Panc1 (cell line): Measurements from ENCODE around the gene ZNF681. TPM values are rescaled to one million over a fixed set of nuclear protein-coding genes. Genes with fewer than 3 reads are reported as not detected.
A peak's percentile ranks its signal among the peaks of the same experiment; 100 is the strongest.
"Not testable (repeated sequence)": the region's sequence is repeated elsewhere in the genome, so short reads cannot be mapped to it uniquely, and the experiment has no call there.

Experiments
- ATAC-seq: fragments of 200-7000 bp; cut with Tn5 transposase; 2 replicates; pipeline ENCODE4 v1.9.1; 2020; ENCODE audit warnings: mild to moderate bottlenecking, moderate library complexity
- BruUV-seq: library from RNA; stranded (reverse); fragments of 400-500 nt; replicated peaks from 2 replicates; lab custom pipeline; 2021; lab: Mats Ljungman, UMichigan
- CTCF ChIA-PET: fragments of 300-600 bp; sonication (Branson Sonifier 250); formaldehyde crosslinking; loops from one replicate; lab custom pipeline; 2022; ENCODE audit warnings: antibody characterized with exemption; lab: Charles Lee
- POLR2A ChIA-PET: fragments of 300-600 bp; sonication (Branson Sonifier 250); formaldehyde crosslinking; loops from one replicate; lab custom pipeline; 2022; ENCODE audit warnings: antibody characterized with exemption; lab: Charles Lee
- DNase-seq: peaks from one replicate; pipeline ENCODE4 v3.0.0-alpha.2; 2010; ENCODE audit warnings: low read depth, low spot score
- H3K27ac ChIP-seq: 2 replicates; pipeline ENCODE4 v1.5.1; 2011; ENCODE audit warnings: mild to moderate bottlenecking, low read length, inconsistent platforms
- H3K27me3 ChIP-seq: fragments of 200-500 bp; sonication (Bioruptor generic); 2 replicates; pipeline ENCODE4 v1.6.0; 2014; ENCODE audit warnings: low read length, inconsistent platforms; ENCODE audit not compliant: control insufficient read depth, insufficient read depth
- H3K36me3 ChIP-seq: fragments of 200-500 bp; sonication (Bioruptor generic); 2 replicates; pipeline ENCODE4 v1.5.1; 2014; ENCODE audit warnings: inconsistent platforms, mild to moderate bottlenecking, low read length, moderate library complexity; ENCODE audit not compliant: control insufficient read depth, insufficient read depth
- H3K4me1 ChIP-seq: 2 replicates; pipeline ENCODE4 v1.5.1; 2011; ENCODE audit warnings: inconsistent platforms, mild to moderate bottlenecking, low read length, moderate library complexity; ENCODE audit not compliant: control insufficient read depth, insufficient read depth
- H3K4me3 ChIP-seq, 2 experiments: 2 replicates each; pipeline ENCODE4 v1.5.1; 2011 to 2012; ENCODE audit warnings: low read depth in 2 of 2, low read length in 2 of 2, mild to moderate bottlenecking in 2 of 2, inconsistent platforms in 1 of 2, moderate library complexity in 1 of 2
- H3K9me3 ChIP-seq: fragments of 200-500 bp; sonication (Bioruptor generic); 2 replicates; pipeline ENCODE4 v1.5.1; 2014; ENCODE audit warnings: low read depth, mild to moderate bottlenecking, inconsistent platforms, low read length, moderate library complexity; ENCODE audit not compliant: control insufficient read depth, insufficient read depth
- POLR2AphosphoS5 ChIP-seq: IDR thresholded peaks from 2 replicates; pipeline ENCODE4 v1.6.1; 2012; ENCODE audit warnings: mild to moderate bottlenecking, low read depth, low read length, moderate library complexity
- SIN3A ChIP-seq: IDR thresholded peaks from 2 replicates; pipeline ENCODE4 v1.6.1; 2012; ENCODE audit warnings: low read depth, mild to moderate bottlenecking, low read length, moderate library complexity, borderline replicate concordance; ENCODE audit not compliant: insufficient read depth
- TCF7L2 ChIP-seq: IDR thresholded peaks from 2 replicates; pipeline ENCODE4 v1.6.1; 2011; ENCODE audit warnings: mild to moderate bottlenecking, low read depth, low read length, inconsistent platforms
- in situ Hi-C: cut with HindIII; loops from 2 replicates; pipeline ENCODE4 v1.10.0; 2016; ENCODE audit warnings: low sequenced_read_pairs, low pct_unique_long_range_greater_than_20kb
- intact Hi-C: fragments of 100-400 bp; cut with micrococcal nuclease; formaldehyde crosslinking; loops from one replicate; pipeline ENCODE4 v1.10.0; 2022; ENCODE audit not compliant: unreplicated experiment
- total RNA-seq: library from RNA; stranded (reverse); gene quantifications from one replicate; pipeline ENCODE4 v1.2.1, GENCODE V29; 2021; ENCODE audit not compliant: unreplicated experiment
- TF ChIP-seq, protein P1 (sequence below): fragments of 450-650 bp; IDR thresholded peaks from 2 replicates; pipeline ENCODE4 v1.5.1; 2017; ENCODE audit warnings: mild to moderate bottlenecking
- TF ChIP-seq, protein P2 (sequence below), 2 experiments: IDR thresholded peaks; 2 replicates each; pipeline ENCODE4 v1.6.1; 2011 to 2012; ENCODE audit warnings: low read depth in 2 of 2, control low read depth in 1 of 2, low read length in 1 of 2, mild to moderate bottlenecking in 1 of 2, moderate library complexity in 1 of 2; ENCODE audit not compliant: insufficient read depth in 1 of 2

ZNF681 gene
- total RNA-seq, 1 experiment from 2014 or later: 2.0 TPM

DNA sequence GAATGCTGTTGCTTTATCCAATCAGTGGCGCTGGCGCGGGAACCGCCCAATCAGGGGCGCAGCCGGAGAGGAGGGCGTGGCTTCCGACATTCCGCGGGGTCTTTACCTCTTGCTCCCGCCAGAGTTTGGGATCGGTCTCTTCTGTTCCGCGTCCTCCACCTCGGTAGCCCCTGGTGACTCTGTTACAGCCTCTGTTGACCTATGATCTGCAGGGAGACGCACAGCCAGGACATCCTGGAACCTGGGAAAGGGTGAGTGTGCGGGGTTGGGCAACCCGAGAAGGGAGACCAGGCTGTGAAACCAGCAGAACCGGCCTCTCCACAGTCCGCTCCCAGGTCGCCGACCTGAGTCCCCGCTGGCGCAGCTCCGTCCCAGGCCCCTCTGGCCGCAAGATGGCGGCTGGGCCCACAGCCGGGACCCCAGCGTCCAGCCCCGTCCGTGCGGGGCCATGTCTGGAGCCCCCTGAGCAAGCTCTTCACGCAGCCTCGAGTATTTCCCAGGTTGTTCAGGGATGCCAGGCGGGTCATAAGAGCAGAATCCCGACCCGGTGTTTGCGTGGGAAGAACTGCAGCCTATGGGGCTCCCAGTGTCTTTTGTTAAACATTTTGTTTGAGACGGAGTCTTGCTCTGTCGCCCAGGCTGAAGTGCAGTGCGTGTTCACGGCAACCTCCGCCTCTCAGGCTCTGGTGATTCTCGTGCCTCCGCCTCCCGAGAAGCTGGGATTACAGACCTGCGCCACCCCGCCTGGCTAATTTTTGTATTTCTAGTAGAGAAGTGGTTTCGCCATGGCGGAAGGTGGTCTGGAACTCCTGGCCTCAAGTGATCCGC, 4.4 kb upstream of the ZNF681 start:
- Histone ChIP-seq H3K4me1 (0 out of 2 replicates have a peak, but pooled peaks cover 2% of the 10 kb centered on the region), H3K27me3 (no peaks in the 10 kb centered on the region), H3K36me3 (no peaks in the 10 kb centered on the region), H3K27ac (peak overlapping the region; percentile 85), H3K4me3 (peak overlapping the region; percentile 76 to 80), H3K9me3 (no peaks in the 10 kb centered on the region)
- TF ChIP-seq, protein P1, sequence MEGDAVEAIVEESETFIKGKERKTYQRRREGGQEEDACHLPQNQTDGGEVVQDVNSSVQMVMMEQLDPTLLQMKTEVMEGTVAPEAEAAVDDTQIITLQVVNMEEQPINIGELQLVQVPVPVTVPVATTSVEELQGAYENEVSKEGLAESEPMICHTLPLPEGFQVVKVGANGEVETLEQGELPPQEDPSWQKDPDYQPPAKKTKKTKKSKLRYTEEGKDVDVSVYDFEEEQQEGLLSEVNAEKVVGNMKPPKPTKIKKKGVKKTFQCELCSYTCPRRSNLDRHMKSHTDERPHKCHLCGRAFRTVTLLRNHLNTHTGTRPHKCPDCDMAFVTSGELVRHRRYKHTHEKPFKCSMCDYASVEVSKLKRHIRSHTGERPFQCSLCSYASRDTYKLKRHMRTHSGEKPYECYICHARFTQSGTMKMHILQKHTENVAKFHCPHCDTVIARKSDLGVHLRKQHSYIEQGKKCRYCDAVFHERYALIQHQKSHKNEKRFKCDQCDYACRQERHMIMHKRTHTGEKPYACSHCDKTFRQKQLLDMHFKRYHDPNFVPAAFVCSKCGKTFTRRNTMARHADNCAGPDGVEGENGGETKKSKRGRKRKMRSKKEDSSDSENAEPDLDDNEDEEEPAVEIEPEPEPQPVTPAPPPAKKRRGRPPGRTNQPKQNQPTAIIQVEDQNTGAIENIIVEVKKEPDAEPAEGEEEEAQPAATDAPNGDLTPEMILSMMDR: no peak
- TF ChIP-seq POLR2AphosphoS5 (peak; percentile 70; the same call in 1 of the 2 replicates), SIN3A (0 out of 2 replicates have a peak, but pooled peaks have one; percentile 55)
- in situ Hi-C loops: no loop called here
- CTCF ChIA-PET: no interaction called here
- no TSS peak for BruUV-seq
- intact Hi-C loops: no loop called here
- POLR2A ChIA-PET: no interaction called here
- no peak for DNase-seq
- ATAC-seq: peak; percentile 94

DNA sequence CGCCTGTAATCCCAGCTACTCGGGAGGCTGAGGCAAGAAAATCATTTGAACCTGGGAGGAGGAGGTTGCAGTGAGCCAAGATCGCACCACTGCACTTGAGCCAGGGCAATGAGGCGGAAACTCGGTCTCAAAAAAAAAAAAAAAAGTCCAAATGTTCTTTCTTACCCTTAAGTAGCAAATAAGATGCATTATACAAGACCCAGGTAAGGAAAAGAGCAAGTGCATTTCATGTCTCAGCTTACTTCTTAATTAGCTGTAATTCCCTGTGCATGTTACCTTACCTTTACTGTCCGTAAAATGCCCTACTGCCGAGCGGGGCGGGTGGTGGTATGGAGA, 3.8 kb upstream of the ZNF681 start:
- Histone ChIP-seq H3K36me3 (no peaks in the 10 kb centered on the region), H3K4me3 (peak overlapping the region; percentile 76 to 80), H3K9me3 (no peaks in the 10 kb centered on the region), H3K27me3 (no peaks in the 10 kb centered on the region), H3K4me1 (peaks cover 4% of the 10 kb centered on the region; the same call in 1 of the 2 replicates), H3K27ac (peak overlapping the region; percentile 63)
- TF ChIP-seq, protein P1: no peak
- TF ChIP-seq, protein P2, sequence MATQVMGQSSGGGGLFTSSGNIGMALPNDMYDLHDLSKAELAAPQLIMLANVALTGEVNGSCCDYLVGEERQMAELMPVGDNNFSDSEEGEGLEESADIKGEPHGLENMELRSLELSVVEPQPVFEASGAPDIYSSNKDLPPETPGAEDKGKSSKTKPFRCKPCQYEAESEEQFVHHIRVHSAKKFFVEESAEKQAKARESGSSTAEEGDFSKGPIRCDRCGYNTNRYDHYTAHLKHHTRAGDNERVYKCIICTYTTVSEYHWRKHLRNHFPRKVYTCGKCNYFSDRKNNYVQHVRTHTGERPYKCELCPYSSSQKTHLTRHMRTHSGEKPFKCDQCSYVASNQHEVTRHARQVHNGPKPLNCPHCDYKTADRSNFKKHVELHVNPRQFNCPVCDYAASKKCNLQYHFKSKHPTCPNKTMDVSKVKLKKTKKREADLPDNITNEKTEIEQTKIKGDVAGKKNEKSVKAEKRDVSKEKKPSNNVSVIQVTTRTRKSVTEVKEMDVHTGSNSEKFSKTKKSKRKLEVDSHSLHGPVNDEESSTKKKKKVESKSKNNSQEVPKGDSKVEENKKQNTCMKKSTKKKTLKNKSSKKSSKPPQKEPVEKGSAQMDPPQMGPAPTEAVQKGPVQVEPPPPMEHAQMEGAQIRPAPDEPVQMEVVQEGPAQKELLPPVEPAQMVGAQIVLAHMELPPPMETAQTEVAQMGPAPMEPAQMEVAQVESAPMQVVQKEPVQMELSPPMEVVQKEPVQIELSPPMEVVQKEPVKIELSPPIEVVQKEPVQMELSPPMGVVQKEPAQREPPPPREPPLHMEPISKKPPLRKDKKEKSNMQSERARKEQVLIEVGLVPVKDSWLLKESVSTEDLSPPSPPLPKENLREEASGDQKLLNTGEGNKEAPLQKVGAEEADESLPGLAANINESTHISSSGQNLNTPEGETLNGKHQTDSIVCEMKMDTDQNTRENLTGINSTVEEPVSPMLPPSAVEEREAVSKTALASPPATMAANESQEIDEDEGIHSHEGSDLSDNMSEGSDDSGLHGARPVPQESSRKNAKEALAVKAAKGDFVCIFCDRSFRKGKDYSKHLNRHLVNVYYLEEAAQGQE (IDR thresholded peaks at IDR 0.05; ENCODE audit: insufficient read depth in 1 of 2, low read depth in 2 of 2, low read length in 1 of 2): no peak
- no peak for TF ChIP-seq SIN3A
- no peak for TF ChIP-seq POLR2AphosphoS5
- no peak for TF ChIP-seq TCF7L2
- no TSS peak for BruUV-seq
- DNase-seq: no peak
- in situ Hi-C loops: no loop called here
- ChIA-PET CTCF (no interaction called here), POLR2A (interaction anchor here (0.7 kb wide), 1 partner anchor 347 kb away, joined by 7 read pairs; no protein-coding TSS in a partner anchor)
- ATAC-seq: no peak; the same call in 1 of the 2 replicates
- intact Hi-C loops: no loop called here

DNA sequence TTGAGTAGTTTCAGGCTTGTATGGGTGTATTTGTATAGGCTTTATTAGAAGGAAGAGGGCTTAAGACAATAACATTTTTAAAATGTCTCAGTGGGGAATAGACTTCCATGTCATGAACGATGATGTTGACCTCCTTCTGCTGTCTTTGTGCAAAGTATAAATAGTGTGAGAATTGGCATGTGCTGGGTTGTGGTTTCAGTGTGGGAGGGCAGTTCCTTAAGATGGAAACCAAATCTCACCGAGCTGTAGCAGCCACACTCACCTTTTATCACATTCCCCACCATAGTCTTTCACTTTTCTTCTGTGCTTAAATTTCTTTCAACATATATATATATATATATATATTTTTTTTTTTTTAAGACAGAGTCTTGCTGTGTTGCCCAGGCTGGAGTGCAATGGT, 1.6 kb upstream of the ZNF681 start:
- CTCF ChIA-PET, in situ Hi-C loops, H3K27ac ChIP-seq, DNase-seq, H3K4me1 ChIP-seq, BruUV-seq, H3K4me3 ChIP-seq, POLR2A ChIA-PET, H3K9me3 ChIP-seq, H3K36me3 ChIP-seq, ATAC-seq, H3K27me3 ChIP-seq, intact Hi-C loops: not testable (repeated sequence)

DNA sequence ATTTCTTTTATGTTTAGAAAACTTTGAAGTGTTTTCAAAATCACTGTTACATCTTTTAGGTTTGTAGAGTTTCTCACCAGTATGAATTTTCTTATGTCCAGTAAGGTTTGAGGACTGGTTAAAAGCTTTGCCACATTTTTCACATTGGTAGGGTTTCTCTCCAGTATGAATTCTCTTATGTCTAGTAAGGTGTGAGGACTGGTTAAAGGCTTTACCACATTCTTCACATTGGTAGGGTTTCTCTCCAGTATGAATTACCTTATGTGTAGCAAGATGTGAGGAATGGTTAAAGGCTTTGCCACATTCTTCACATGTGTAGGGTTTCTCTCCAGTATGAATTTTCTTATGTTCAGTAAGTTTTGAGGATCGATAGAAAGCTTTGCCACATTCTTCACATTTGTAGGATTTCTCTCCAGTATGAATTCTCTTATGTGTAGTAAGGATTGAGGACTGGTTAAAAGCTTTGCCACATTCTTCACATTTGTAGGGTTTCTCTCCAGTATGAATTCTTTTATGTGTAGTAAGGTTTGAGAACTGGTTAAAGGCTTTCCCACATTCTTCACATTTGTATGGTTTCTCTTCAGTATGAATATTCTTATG, 15.0 kb downstream of the ZNF681 start:
- H3K36me3 ChIP-seq, H3K27me3 ChIP-seq, intact Hi-C loops, BruUV-seq, H3K27ac ChIP-seq, DNase-seq, H3K4me1 ChIP-seq, POLR2A ChIA-PET, CTCF ChIA-PET, ATAC-seq, H3K4me3 ChIP-seq, in situ Hi-C loops: not testable (repeated sequence)
- H3K9me3 ChIP-seq: peaks cover 25% of the 10 kb centered on the region; the same call in 1 of the 2 replicates
